Retinal pigment epithelial cell (primary cell): ENCODE results near the gene OGDH.
A peak's percentile ranks its signal among the peaks of the same experiment; 100 is the strongest.

ENCODE experiments used
- DNase-seq: peaks from one replicate; pipeline ENCODE4 v3.0.0-alpha.2; 2010; ENCODE audit warnings: low read depth
- H3K4me3 ChIP-seq: 2 replicates; pipeline ENCODE4 v1.5.1; 2011; ENCODE audit warnings: mild to moderate bottlenecking, low read length, control low read depth, moderate library complexity
- CTCF ChIP-seq: conservative IDR thresholded peaks from 2 replicates; pipeline ENCODE4 v1.5.1; 2011; ENCODE audit warnings: low read depth, low read length, control low read depth, inconsistent platforms

Gene OGDH

GRCh38 chr7:44733708-44734481 is 127.5 kb downstream of the OGDH start:
- TF ChIP-seq CTCF = no peak
- no peak for DNase-seq
- H3K4me3 ChIP-seq = no peak overlapping the region

- no peak for TF ChIP-seq CTCF
- peak; percentile 69 for DNase-seq
- no peak overlapping the region for H3K4me3 ChIP-seq
These were observed 129.2 kb downstream of the OGDH start for GRCh38 chr7:44735403-44736165.

- TF ChIP-seq CTCF = no peak
These were observed 130.5 kb downstream of the OGDH start for GRCh38 chr7:44736896-44737295.

GRCh38 chr7:44738051-44738723 is 131.8 kb downstream of the OGDH start:
- H3K4me3 ChIP-seq = no peak overlapping the region
- DNase-seq = no peak
- TF ChIP-seq CTCF = no peak

More at GRCh38 chr7:44736896-44737295, 130.5 kb downstream of the OGDH start:
- no peak for DNase-seq
- H3K4me3 ChIP-seq = no peak overlapping the region

GRCh38 chr7:44738876-44739665 is 132.6 kb downstream of the OGDH start:
- no peak for TF ChIP-seq CTCF
- no peak overlapping the region for H3K4me3 ChIP-seq
- DNase-seq = no peak

GRCh38 chr7:44740055-44740454 is 133.6 kb downstream of the OGDH start:
- H3K4me3 ChIP-seq = no peak overlapping the region
- no peak for TF ChIP-seq CTCF
- no peak for DNase-seq
